ENCODE measurements around the gene RBMS2. TPM values are rescaled to one million over a fixed set of nuclear protein-coding genes. Genes with fewer than 3 reads are reported as not detected.

The RBMS2 gene
- total RNA-seq, 1 donor from 2014 or later: 2.7 TPM

DNA sequence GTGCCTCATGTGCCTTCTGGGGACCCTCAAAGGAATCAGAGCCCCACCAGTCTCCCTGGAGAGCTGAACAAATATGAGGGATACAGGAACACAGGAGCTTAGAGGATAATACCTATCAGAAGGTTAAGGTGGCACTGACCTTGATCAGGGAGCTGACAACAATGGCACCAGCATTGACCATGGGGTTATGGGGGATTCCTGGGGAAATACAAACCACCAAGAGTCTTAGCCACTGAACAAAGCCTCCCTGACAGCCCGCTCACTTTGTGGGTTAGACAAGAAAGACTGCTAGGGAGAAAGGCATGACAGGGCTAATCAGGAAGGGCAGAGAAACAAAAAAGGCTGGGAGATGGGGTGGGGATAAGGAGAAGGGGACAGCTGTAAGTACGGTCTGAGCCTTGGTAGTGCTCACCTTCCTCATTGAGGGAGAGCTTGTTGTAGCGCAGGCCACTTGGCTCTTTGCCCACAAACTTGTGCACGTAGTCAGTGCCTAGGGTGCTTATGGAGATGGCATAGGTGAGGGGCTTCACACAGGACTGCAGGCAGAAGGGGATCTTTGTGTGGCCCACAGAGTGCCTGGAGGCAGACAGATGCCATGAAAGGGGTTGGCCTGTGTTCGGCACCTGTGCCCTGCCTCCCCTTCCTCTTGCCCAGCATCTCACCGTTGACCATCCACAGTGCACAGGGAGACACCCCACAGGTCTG is 43.9 kb upstream of the RBMS2 start:
- Mint-ChIP-seq H3K4me3 (no peak overlapping the region), H3K27ac (no peak overlapping the region), H3K27me3 (no peaks in the 10 kb centered on the region), H3K4me1 (peaks cover 10% of the 10 kb centered on the region), H3K36me3 (ENCODE audit: low read depth) (peaks cover 9% of the 10 kb centered on the region), H3K9me3 (no peaks in the 10 kb centered on the region)
- TF ChIP-seq, protein P1, sequence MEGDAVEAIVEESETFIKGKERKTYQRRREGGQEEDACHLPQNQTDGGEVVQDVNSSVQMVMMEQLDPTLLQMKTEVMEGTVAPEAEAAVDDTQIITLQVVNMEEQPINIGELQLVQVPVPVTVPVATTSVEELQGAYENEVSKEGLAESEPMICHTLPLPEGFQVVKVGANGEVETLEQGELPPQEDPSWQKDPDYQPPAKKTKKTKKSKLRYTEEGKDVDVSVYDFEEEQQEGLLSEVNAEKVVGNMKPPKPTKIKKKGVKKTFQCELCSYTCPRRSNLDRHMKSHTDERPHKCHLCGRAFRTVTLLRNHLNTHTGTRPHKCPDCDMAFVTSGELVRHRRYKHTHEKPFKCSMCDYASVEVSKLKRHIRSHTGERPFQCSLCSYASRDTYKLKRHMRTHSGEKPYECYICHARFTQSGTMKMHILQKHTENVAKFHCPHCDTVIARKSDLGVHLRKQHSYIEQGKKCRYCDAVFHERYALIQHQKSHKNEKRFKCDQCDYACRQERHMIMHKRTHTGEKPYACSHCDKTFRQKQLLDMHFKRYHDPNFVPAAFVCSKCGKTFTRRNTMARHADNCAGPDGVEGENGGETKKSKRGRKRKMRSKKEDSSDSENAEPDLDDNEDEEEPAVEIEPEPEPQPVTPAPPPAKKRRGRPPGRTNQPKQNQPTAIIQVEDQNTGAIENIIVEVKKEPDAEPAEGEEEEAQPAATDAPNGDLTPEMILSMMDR (IDR thresholded peaks at IDR 0.05): no peak
- intact Hi-C loops (cut with micrococcal nuclease): no loop called here
- DNase-seq (no peak), ATAC-seq (ENCODE audit: low read depth) (no peak)
- ChIA-PET CTCF (no interaction called here), POLR2A (no interaction called here)

DNA sequence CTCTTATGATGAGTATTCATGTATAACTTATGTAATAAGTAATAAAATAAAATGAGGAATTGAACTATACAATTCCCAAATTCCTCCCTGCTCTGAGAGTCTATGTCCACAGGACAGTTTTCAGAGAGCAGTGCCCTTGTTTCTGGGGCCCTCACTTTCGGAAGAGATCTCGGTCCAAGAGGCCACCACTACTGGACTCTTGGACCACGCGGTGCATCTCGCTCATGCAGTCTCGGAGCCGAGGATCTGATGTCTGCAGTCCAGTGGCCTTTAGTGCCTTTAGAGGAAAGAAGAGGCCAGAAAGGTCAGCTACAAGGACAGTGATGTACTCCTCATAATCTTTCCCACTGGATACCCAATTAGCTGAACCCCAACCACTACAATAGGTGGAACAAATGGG is 42.0 kb upstream of the RBMS2 start:
- no peaks in the 10 kb centered on the region for H3K36me3 Mint-ChIP-seq (ENCODE audit: low read depth)
- TF ChIP-seq, protein P1 (IDR thresholded peaks at IDR 0.05): no peak
- H3K9me3 Mint-ChIP-seq: no peaks in the 10 kb centered on the region
- no peaks in the 10 kb centered on the region for H3K27me3 Mint-ChIP-seq
- intact Hi-C loops (cut with micrococcal nuclease): no loop called here
- no peak for DNase-seq
- H3K27ac Mint-ChIP-seq: no peak overlapping the region
- no peak overlapping the region for H3K4me3 Mint-ChIP-seq
- no peak for ATAC-seq (ENCODE audit: low read depth)
- ChIA-PET CTCF (no interaction called here), POLR2A (interaction anchor here (0.5 to 0.6 kb wide), 2 partner anchors 9 to 195 kb away, joined by 3 to 8 read pairs; partner anchors contain the start of gene GLS2)
- peaks cover 10% of the 10 kb centered on the region for H3K4me1 Mint-ChIP-seq

DNA sequence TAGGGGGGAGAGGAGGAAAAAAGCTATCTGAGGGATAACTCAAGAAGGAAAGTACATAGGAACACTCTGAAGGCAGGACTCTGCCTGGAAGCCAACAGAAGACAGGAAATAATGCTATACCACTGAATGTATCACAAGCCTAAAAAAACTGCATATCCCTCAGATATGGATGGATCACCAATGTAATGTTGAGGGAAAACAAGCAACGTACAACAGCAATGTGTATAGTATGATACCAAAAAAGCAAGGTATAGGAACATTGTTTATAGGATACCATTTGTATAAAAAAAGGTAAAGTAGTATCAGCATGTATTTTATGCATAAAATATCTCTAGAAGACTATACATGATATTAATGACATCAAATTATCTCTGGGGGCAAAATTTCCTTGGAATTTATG is 37.1 kb upstream of the RBMS2 start:
- Mint-ChIP-seq H3K4me1 (peaks cover 27% of the 10 kb centered on the region), H3K27me3 (peaks cover 4% of the 10 kb centered on the region), H3K36me3 (ENCODE audit: low read depth) (peaks cover 3% of the 10 kb centered on the region), H3K9me3 (no peaks in the 10 kb centered on the region), H3K4me3 (no peak overlapping the region), H3K27ac (no peak overlapping the region)
- DNase-seq: no peak
- intact Hi-C loops (cut with micrococcal nuclease): no loop called here
- no peak for ATAC-seq (ENCODE audit: low read depth)
- TF ChIP-seq, protein P1 (IDR thresholded peaks at IDR 0.05): no peak
- ChIA-PET POLR2A (interaction anchor here (0.7 to 1.2 kb wide), 2 partner anchors 14 to 516 kb away, joined by 3 read pairs; no protein-coding TSS in a partner anchor), CTCF (interaction anchor here (1.1 kb wide), 1 partner anchor 11 kb away, joined by 4 read pairs; no protein-coding TSS in a partner anchor)

DNA sequence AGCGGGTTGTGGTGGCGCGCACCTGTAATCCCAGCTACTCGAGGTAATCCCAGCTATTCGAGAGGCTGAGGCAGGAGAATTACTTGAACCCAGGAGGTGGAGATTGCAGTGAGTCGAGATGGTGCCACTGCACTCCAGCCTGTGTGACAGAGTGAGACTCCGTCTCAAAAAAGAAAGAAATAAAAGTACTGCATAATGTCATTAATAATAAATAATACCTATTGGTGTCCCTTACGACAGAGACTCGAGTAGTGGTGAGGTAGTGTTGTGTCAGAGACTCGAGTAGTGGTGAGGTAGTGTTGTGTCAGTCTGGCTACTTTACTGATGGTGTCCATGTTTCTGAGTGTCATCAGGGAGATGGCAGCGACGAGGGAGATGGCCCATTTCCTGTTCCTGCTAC is 34.9 kb upstream of the RBMS2 start:
- peak overlapping the region; percentile 92 for H3K4me3 Mint-ChIP-seq
- TF ChIP-seq, protein P1 (IDR thresholded peaks at IDR 0.05): no peak
- H3K9me3 Mint-ChIP-seq: no peaks in the 10 kb centered on the region
- DNase-seq (no peak), ATAC-seq (ENCODE audit: low read depth) (no peak)
- intact Hi-C loops (cut with micrococcal nuclease): no loop called here
- H3K27me3 Mint-ChIP-seq: peaks cover 12% of the 10 kb centered on the region
- no peak overlapping the region for H3K27ac Mint-ChIP-seq
- ChIA-PET POLR2A (no interaction called here), CTCF (no interaction called here)
- H3K36me3 Mint-ChIP-seq (ENCODE audit: low read depth): peaks cover 3% of the 10 kb centered on the region
- peaks cover 17% of the 10 kb centered on the region for H3K4me1 Mint-ChIP-seq

DNA sequence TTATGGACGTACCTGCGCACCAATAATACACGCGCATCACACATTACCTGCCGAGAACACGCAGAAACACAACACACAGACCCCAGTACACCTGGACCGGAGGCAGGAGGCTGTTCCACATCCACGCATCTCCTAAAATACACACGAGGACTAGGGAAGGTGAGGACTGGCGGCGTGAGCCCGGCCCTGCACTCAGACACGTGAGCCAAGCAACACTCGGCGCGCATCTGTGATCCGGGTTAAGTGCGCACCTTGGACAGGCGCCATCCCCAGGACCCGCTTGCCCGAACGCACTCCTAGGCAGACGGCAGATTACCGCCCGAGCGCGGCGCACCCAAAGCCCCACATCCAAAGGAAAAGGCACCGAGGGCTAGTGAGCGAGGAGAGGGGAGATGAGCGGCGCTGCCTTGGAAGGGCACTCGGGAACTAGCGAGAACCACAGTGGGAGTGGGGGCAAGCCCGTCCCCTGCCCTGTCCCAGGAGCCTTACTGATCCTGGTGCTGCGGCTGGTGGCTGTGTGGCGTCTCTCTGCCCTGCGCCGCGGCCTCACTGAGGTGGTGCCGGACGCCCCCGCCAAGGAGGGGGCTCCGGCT is 34.1 kb upstream of the RBMS2 start:
- Mint-ChIP-seq H3K4me1 (peaks cover 17% of the 10 kb centered on the region), H3K36me3 (ENCODE audit: low read depth) (peaks cover 3% of the 10 kb centered on the region), H3K9me3 (no peaks in the 10 kb centered on the region), H3K4me3 (peak overlapping the region; percentile 92), H3K27me3 (peaks cover 13% of the 10 kb centered on the region), H3K27ac (peak overlapping the region; percentile 55)
- ATAC-seq (ENCODE audit: low read depth): peak; percentile 27
- no peak for DNase-seq
- intact Hi-C loops (cut with micrococcal nuclease): no loop called here
- ChIA-PET POLR2A (interaction anchor here (0.6 to 2.5 kb wide), 8 partner anchors 13 to 358 kb away, joined by 3 to 10 read pairs (median 6); partner anchors contain the start of genes CNPY2 and TIMELESS), CTCF (interaction anchor here (1.0 to 1.8 kb wide), 2 partner anchors 14 to 265 kb away, joined by 4 read pairs; partner anchors contain the start of gene RNF41)
- TF ChIP-seq, protein P1 (IDR thresholded peaks at IDR 0.05): no peak

Data from activated B cell treated with CpG ODN at 0.5 μM for 24 hours (primary cell).